GM21576 (cell line): ENCODE results near the gene ATE1.

Experiments
- ATAC-seq: cut with Tn5 transposase; IDR thresholded peaks from one replicate; pipeline ENCODE4 v1.9.1; 2021; ENCODE audit warnings: mild to moderate bottlenecking, moderate library complexity; ENCODE audit not compliant: unreplicated experiment

Gene ATE1

DNA sequence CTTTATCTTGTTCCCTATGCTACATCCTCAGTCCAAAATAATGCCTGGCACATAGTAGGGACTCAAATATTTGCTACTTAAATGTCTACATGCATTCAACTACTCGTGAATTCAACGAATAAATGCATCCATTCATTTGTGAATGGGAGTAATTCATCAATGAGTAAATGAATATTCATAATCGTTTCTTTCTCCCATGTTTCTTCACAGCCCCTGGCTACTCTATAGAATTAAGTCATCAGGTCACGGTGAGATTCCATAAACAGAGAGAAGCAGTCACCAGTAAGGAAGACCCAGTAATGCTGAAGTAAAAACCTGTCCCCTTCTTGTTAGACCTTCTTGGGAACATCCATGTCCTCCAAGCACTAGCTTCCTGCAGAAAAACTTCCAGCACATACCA lies 48.4 kb downstream of the ATE1 start:
- no peak for ATAC-seq

DNA sequence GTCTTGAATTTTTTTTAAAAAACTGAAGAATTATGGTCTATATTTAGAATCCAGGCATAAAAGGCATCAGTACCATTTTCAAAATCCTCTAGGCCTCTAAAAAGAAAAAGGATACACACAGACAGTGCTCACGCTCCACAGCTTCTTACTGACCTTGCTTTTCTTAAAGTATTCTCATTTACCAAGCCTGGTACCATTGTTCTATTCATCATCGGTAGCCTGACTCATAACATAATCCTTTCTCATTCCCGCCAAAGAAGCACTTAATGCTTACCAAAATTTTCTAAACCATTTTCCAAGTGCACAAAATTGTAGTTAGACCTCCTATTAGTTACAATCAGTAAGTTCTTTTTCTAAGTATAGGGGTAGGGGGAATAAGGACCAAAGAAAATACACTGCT lies 54.6 kb downstream of the ATE1 start:
- ATAC-seq: no peak

DNA sequence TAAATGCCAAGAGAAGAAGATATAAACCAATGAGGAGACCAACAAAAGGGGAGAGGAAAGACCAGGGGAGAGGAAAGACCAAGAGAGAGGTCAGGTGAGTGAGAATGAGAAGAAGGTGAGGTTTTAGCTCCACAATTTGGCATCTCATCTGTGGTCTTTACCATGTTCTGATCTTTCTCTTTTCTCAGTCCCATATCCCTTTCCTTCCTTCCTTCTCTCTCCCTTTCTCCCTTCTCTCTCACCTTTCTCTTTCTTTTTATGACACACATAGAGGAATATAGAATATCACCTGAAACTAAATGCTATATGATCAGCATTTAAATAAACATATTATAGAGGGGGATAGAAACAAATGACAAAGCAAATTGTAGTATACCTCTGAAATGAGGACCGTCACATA lies 57.4 kb downstream of the ATE1 start:
- ATAC-seq: no peak

DNA sequence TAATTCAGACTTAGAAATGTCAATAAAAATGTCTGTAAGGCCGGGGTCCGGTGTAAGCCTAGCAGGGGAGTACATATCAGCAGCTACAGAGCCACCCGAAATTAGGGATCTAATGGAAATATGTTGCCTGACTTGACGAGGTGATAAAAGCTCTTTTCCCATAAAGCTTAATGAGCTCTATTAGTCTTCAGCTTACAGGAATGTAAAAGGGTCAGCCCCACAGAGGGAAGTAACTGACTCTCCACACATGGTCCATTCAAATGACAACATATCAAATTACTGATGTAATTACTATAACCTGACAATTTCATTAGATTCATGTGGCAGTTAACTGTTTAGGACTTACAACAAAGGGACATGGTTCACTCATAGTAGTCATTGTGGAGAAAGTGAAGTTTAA lies 62.3 kb downstream of the ATE1 start:
- ATAC-seq: no peak

DNA sequence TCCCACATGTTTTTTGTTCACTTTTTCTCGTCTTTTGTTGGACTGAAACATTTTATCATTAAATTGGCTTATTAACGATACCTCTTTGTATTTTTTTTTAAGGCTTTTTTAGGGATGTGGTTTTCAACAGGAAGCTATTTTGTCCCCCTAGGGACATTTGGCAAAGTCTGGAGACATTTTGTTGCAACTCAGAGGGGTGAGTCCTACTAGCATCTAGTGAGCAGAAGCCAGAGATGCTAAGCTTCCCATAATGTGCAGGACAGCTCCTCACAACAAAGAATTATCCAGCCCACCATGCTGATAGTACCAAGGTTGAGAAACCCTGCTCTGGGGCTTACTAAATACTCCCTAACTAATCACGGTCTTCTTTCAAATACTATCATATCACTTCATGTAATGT lies 63.2 kb downstream of the ATE1 start:
- ATAC-seq: no peak

DNA sequence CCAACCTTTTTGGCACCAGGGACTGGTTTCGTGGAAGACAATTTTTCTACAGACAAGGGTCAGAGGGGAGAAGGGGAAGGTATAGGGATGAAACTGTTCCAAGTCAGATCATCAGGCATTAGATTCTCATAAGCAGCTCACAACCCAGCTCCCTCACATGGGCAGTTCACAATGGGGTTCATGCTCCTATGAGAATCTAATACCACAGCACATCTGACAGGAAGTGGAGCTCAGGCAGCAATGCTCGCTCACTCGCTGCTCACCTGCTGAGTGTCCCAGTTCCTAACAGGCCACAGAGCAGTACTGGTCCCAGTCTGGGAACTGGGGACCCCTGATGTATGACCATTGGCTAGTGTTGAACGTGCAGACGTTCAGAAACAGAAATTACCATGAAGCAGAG lies 63.7 kb downstream of the ATE1 start:
- ATAC-seq: no peak

DNA sequence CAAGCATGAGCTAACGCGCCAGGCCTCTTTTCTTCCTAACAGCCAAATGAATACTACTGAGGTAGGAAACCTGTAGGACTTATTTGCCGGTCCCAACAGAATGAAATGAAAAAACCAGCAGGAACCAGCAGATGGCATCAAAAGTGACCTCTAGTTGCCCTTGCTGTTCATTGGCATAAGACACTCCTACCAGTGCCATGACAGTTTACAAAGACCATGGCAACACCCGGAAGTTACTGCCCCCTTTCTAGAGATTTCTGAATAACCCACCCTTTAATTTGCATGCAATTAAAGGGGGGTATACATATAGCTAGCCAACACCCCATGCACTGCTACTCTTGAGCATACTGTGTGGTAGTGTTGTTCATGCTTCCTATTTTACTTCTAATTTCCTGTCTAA lies 65.2 kb downstream of the ATE1 start:
- no peak for ATAC-seq

DNA sequence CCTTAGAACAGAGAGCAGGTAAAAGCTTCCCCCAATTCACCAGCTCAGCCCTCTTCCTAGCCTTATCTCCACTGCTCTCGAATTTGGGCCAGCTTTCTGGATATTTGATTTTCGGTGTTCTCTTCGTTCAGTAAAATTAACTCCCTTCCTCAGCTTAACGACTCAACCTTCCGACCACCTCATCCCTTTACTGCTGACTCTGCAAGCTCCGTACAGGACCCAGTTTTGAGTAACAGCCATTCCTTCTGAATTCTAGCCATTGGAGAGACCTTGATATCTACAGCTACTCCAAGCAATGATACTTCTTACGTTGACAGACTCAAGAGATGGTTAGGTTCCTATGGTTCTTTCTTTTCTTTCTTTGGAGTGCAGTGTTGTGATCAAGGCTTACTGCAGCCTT lies 65.8 kb downstream of the ATE1 start:
- ATAC-seq: no peak

DNA sequence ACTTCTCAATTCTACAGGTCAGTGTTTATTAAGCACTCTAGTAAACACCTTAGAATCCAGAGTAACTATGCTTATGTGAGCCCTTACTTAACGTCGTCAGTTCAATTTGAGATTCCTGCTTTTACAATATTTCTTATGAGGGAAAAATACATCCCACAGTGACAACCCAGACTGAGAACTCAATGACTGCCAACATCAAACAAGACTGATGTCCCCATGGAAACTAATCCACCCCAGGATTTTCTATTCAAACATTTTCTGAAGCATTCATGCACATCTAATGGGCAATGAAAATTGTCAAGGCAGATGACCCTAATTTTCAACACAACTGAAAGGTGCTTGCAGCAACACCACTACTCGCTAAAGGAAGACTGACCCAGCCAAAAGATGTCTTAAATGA lies 67.0 kb downstream of the ATE1 start:
- no peak for ATAC-seq

DNA sequence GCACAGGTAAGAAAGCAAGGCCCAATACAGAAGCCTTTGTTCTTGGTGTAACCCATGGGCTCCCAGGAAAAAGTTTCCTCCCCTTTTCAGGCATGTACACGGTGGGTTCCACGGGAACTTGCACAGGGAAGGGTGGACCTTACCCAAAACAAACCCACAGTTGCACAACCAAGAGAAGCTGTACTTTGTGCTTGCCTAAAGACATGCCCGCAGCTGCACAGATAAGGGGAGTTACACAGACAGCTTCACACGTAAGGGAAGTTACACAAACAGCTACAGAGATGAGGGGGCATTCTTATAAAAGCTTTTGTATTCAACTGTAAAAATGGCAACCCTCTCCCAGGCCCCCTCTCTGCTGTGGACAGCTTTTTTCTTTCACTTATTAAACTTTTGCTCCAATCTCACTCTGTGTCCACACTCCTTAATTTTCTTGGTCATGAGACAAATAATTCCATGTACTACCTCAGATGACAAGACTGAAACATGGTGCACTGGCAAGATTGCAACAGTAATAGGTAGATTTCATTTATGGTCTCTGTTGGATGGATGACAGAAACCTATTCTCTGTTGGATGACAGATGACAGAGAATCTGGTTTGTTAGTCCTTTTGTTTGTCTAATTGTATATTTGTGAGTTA lies 72.9 kb downstream of the ATE1 start:
- no peak for ATAC-seq

DNA sequence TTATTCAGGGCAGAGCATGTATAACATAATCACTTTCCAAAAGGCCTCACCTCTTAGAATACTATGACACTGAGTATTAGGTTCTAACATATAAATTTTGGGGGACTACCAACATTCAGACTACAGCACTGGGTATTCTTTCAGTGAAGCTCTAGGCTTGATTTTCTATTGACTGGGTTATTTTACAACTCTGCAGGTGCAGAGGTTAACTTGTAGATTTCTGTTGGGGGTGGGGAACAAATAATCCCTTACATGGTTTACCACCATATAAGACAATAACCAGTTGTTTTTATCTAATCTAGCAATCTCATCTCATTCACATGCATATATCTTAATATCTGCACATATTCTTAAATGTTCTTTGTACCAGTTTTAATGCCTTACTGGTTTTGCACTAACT lies 73.9 kb downstream of the ATE1 start:
- ATAC-seq: no peak

DNA sequence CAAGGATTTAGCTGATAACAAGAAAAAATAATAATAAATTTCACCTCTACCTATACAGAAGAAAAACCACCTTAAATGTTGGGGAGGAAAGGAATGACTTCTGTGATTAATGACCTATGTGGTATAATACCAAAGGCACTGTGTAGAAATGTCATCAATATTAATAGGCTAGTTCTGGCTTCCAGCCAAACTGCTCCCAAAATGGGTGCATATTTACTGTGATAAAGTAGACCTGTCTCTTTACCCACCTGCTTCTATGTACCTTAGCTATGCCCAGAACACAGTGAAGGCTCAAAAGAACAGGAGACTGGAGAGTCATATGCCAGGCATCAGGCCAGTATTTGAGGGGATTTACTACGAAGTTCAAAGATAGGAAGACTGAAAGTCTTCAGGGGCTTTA lies 76.0 kb downstream of the ATE1 start:
- no peak for ATAC-seq

DNA sequence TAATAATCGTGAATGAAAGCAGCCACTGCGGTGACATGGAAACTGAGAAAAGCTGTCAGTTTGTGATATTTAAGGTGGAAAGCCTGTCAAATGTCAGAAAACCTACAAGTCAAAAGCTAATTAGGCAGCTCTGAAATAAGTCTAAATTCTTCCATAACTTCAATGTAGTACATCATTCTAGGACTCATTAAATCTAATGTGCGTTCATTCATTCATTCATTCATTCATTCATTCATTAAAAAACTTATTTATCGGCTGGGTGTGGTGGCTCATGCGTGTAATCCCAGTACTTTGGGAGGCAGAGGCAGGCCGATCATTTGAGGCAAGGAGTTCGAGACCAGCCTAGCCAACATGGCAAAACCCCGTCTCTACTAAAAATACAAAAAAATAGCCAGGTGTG lies 79.7 kb downstream of the ATE1 start:
- ATAC-seq: no peak

DNA sequence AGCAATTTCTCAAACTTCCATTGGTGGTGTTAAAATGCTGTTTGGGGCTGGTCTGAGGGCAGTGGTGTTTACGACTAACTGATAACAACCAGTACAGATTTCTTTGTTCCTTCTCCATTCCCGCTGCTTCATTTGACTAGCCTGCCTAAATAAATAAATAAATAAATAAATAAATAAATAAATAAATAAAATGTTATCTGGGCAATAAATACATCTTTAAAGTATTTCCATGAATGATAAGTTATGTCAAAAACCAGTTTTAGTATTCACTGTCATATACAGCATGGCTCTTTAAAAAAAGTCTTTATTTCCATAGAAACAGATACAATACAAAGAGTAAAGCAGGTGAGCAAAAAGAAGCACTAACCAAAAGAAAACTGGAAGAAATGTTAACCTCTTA lies 81.3 kb downstream of the ATE1 start:
- no peak for ATAC-seq

DNA sequence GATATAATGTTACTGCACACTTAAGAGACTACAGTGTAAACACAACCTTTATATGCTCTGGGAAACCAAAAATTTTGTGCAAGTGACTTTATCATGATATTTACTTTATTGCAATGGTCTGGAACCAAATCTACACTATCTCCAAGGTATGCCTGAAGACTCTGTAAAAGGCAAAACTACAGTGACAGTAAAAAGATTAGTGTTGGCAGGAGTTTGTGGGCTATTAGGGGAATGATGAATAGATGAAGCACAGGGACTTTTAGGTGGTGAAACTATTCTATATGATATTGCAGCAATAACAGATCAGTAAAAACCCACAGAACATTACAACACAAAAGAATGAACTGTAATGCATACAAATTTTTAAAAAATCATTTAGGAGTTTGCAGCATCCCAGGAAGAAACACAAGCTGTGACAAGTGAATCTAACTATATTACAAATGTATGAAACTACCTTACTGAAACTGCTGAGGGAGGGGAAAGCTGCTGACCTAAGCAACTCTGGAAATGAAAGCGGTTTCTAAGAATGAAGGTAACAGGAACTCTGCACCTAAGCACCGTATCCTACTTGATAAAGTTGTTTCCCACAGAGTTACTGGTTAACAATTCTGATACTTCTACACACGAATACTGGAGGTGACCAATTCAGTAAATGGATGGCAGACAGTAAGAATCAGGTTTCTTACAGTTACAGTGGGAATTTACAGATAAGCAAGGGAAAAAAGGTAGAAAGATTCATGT lies 82.6 kb downstream of the ATE1 start:
- ATAC-seq: no peak

DNA sequence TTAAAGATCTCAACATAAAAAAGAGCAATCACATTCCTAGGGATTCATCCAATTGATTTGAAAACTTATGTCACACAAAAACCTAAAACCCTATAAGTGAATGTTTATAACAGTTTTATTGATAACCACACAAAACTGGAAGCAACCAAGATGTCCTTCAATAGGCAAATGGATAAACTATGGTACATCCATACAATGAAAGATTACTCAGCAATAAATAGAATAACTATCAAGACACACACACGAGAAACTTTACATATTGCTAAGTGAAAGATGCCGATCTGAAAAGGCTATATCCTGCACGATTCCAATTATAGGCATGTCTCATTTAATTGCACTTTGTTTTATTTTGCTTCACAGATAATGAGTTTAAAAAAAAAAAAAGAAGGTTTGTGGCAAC lies 83.3 kb downstream of the ATE1 start:
- no peak for ATAC-seq

DNA sequence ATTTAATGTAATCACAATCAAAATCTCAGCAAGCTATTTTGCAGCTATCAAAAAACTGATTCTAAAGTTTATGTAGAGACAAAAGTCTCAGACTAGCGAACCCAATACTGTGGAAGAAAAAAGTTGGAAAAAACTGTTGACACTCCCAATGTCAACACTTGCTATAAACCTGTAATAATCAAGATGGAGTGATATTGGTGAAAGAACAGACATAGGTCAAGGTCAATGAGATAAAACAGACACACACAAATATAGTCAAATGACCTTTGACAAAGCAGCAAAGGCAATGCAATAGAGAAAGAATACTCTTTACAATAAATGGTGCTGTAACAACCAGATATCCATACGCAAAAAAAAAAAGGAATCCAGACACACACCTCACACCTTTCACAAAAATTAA lies 84.5 kb downstream of the ATE1 start:
- ATAC-seq: no peak

DNA sequence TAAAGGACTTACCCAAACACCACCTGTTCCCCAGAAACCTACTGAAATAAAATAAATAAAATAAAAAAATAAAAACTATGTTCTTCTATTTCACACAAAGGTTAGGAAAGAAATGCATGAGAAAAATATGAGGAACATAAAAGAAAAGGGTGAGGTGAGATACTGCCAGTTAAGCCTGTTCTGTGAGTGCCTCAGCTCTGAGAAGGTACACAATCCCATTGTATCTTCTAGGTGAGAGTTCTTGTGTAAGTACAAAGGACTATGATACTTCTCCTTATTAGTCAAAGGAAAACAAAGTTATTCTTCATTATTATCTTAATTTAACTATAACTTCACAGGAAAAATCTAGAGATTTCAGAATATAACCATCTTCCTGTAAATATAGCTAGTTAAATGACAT lies 86.0 kb downstream of the ATE1 start:
- no peak for ATAC-seq

DNA sequence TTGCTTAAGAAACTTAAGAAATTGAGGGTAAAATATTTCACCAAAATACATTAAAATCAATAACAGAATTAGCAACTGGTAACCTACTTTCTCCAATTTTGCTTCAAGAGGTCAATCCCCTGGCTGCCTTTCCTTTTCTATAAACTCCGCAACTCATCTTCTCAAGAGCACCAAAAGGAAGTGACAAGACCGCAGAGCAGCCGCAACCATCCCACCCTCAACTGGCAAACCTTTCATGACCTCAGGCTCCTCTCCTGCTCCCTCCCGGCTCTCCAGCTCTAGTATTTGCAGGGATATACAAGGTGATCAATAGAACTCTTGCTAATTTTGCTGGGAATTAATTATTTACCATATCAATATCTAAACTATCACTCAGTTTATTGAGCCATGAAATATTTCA lies 88.9 kb downstream of the ATE1 start:
- no peak for ATAC-seq

DNA sequence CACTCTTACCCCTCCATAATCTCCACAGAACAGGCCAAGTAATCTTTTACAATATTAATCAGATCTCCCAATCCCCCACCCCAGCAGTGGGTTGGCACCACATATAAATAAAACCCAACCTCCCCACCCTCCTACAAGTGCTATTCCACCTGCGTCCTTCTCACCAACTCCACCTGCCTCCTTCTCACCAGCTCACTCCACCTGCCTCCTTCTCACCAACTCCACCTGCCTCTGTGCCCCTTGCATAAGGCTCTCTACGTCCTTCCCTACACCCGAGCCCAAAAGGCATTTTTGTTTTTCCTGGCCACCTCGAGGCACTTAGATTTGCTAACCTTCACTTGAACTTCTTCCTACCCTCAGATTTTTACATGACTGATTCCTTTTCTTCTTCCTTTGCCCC lies 89.7 kb downstream of the ATE1 start:
- ATAC-seq: no peak

DNA sequence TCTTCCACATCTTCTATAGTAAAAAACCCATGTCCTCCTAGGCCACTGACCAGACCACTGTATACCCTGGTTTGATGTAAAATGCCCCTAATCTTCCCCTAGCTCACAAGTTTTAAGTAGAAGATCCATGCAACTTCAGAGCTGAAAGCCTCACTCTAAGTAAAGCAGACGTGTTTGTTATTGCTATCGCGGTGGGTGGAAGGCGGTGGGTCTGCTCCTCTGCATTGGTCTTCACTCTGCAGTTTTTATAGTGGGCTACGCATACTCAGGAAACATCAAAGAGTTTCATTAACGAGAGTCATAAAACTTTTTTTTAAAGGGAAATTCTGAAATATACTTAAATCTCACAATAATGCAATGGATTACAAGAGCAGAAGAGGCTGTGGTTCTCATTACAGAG lies 91.7 kb downstream of the ATE1 start:
- ATAC-seq: no peak

DNA sequence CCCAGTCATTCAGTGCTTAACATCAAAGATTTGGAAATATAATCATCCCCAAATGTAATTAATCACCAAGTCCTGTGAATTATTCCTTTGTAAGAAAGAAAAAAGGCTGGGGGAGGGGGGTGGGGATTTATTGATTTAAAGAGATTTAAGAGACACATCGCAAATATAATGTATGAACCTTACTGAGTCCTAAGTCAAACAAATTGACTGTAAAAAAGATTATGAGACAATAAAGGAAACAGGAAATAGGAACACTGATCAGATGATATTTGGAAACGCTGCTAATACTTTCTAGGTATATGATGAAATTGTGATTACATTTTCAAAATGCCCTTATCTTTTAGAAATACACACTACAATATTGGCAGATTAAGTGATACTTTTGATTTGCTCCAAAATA lies 92.5 kb downstream of the ATE1 start:
- no peak for ATAC-seq

DNA sequence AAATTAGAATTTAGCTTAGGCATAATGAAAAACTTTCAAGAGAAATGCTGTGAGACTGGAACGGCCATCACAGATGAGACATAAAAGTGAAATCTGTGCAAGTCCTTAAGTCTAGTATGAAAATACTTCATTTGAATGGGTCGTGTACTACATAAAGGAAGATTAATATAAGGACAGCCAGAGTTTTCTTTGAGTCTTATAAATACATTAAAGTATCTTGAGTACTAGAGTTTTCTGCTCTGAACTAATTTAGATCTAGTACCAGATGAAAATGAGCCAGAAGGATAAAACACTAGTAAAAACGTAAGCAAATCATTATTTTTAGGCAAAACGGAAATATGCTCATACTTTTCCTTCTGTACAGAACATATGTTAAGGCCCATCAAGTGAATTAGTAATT lies 93.1 kb downstream of the ATE1 start:
- ATAC-seq: no peak
